ENCODE results near the gene KLHL26.
A peak's percentile ranks its signal among the peaks of the same experiment; 100 is the strongest.

KLHL26 gene

DNA sequence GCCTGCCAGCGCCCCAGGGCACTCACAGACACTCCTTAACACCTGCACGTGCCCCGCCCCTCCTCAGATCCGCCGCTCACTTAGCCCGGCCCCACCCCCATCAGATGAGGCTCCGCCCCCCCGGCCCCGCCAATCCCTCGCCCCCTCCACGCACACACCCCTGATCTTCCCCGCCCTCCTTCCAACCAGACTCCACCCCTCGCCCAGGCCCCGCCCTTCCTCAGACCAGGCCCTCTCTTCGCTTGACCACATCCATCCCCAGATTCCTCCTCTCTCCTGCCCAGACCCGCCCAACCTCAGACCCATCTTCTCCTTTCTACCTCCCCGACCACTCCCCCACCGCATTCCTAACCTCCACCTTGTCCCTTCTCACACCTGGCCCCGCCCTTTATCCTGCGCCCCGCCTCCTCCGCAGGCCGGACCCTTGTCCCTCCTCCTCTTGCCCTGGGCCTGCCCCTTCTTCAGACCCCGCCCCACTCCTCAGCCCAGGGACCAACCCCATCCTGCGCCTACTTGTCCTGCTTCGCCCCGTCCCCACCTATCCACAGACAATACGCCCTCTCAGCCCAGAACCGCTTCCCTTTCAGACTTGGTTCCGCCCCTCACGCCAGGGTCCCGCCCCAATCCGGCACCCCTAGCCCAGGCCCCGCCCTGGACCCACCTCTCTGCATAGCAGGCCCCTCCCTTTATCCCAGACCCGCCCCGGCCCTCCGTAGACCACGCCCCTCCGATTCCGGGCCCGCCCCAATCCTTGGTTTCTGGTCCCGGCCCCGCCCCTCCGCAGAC lies 452 bp upstream of the KLHL26 start:
- peak overlapping the region; percentile 74 for H3K27ac ChIP-seq
- TF ChIP-seq, protein P1, sequence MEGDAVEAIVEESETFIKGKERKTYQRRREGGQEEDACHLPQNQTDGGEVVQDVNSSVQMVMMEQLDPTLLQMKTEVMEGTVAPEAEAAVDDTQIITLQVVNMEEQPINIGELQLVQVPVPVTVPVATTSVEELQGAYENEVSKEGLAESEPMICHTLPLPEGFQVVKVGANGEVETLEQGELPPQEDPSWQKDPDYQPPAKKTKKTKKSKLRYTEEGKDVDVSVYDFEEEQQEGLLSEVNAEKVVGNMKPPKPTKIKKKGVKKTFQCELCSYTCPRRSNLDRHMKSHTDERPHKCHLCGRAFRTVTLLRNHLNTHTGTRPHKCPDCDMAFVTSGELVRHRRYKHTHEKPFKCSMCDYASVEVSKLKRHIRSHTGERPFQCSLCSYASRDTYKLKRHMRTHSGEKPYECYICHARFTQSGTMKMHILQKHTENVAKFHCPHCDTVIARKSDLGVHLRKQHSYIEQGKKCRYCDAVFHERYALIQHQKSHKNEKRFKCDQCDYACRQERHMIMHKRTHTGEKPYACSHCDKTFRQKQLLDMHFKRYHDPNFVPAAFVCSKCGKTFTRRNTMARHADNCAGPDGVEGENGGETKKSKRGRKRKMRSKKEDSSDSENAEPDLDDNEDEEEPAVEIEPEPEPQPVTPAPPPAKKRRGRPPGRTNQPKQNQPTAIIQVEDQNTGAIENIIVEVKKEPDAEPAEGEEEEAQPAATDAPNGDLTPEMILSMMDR (IDR thresholded peaks at IDR 0.05), result no peak
- no peak for TF ChIP-seq ZFX (IDR thresholded peaks at IDR 0.05; ENCODE audit: borderline replicate concordance)

DNA sequence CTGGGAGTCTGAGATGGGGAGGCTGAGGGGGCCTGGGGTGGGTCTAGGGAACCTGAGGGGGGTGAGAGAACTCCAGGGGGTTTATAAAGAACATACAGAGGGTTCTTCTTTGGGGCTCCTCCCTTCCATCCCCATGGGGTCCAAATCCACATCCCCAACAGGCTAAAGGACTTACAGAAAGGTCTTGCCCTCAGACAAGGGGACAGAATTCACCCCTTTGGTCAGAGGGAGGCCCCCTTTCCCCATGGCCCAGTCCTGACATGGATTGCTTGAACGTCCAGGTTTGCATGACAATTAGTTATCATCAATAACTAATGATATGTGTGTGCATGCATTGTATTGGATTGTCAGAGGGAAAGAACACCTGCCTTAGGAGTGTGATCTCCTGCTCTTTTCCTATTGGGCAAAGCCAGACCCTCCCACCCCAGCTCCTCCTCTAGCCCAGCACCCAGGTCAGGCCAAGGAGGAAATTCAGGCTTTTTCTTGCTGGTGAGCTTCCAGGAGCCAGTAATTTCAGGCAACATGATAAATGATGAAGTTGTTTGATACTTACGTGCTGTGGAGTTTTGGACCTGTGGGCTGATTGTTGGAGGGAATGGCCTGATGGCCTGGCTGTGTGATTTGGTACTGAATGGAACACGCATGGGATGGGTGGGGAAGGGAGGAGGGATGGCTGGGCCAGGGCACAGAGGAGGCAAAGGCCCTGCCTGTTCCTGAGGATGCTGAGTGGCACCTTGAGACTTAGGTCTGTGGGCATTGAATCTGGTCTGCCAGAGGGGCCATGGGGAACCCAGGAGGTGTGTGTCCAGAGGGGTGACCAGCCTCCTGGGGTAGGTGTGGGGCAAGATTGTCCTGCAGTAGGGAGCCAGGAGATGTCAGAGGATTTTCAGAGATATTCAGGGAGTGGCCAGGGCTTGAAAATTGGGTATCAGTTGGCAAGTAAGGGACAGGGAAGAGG lies 1.1 kb downstream of the KLHL26 start:
- H3K27ac ChIP-seq, result peak overlapping the region; percentile 74

DNA sequence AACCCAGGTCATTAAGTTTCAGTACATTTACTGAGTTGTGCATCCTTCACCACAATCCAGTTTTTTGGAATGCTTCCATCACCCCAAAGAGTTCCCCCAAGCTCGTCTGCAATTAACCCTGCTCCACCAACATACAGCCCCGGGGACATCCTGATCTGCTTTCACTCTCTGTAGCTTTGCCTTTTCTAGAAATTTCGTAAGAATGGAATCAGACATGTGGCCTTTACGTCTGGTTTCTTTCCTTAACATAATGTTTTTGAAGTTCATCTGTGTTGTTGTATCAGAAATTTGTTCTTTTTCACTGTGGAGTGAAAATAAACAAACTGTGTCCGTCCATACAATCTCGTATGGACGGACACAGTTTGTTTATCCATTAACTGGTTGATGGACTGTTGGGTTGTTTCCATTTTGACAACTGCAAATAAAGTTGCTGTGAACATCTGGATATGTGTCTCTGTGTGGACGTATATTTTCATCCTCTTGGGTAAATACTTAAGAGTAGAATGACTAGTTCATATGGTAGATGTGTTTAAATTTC lies 2.9 kb downstream of the KLHL26 start:
- H3K27ac ChIP-seq, result no peak overlapping the region
- no peak for TF ChIP-seq ZFX (IDR thresholded peaks at IDR 0.05; ENCODE audit: borderline replicate concordance)
- TF ChIP-seq, protein P1 (IDR thresholded peaks at IDR 0.05), result no peak

More for the DNA sequence above, 1.1 kb downstream of the KLHL26 start:
- TF ChIP-seq ZFX (IDR thresholded peaks at IDR 0.05; ENCODE audit: borderline replicate concordance), result no peak
- TF ChIP-seq, protein P1 (IDR thresholded peaks at IDR 0.05), result no peak

DNA sequence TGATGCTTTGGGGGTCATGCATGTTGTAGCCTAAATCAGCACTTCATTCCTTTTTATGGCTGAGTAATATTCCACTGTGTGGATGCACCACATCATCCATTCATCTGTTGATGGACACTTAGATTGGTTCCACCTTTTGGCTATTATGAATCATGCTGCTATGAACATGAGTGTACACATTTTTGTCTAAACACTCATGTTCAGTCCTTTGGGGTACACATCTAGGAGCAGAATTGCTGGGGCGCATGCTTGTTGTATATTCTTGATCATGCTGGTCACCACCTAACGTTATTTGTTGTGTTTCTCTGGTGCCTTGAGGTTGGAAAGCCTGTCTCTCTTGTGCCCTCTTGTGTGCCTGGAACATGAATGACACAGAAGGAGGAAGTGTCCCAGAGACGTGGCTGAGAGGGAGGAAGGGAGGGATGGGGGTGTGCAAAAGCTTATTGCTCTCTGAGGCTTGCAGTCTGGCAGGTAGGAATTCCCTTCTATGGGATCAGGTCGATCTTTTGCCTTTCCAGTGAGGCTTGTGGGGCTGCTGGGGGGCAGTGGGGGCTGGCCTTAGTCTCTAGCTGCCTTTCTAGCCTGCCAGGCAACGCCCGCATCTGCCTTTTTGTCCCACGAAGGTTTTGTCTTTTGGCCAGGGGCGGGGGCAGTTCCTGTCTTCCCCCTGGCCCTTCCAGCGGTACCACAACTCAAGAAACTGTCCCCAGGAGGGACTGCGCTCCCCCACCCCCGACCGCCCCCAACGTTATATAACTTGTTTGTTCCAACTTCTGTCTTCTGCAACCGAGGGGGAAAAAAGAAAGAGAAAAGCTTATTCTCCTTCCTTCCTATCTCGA lies 7.6 kb downstream of the KLHL26 start:
- no peak overlapping the region for H3K27ac ChIP-seq

GRCh38 chr19:18645035-18645511 lies 8.2 kb downstream of the KLHL26 start:
- no peak overlapping the region for H3K27ac ChIP-seq
- TF ChIP-seq, protein P1 (IDR thresholded peaks at IDR 0.05), result no peak
- TF ChIP-seq ZFX (IDR thresholded peaks at IDR 0.05; ENCODE audit: borderline replicate concordance), result no peak

More for the DNA sequence above, 7.6 kb downstream of the KLHL26 start:
- TF ChIP-seq ZFX (IDR thresholded peaks at IDR 0.05; ENCODE audit: borderline replicate concordance), result no peak
- TF ChIP-seq, protein P1 (IDR thresholded peaks at IDR 0.05), result no peak; the same call in 1 of the 2 replicates

DNA sequence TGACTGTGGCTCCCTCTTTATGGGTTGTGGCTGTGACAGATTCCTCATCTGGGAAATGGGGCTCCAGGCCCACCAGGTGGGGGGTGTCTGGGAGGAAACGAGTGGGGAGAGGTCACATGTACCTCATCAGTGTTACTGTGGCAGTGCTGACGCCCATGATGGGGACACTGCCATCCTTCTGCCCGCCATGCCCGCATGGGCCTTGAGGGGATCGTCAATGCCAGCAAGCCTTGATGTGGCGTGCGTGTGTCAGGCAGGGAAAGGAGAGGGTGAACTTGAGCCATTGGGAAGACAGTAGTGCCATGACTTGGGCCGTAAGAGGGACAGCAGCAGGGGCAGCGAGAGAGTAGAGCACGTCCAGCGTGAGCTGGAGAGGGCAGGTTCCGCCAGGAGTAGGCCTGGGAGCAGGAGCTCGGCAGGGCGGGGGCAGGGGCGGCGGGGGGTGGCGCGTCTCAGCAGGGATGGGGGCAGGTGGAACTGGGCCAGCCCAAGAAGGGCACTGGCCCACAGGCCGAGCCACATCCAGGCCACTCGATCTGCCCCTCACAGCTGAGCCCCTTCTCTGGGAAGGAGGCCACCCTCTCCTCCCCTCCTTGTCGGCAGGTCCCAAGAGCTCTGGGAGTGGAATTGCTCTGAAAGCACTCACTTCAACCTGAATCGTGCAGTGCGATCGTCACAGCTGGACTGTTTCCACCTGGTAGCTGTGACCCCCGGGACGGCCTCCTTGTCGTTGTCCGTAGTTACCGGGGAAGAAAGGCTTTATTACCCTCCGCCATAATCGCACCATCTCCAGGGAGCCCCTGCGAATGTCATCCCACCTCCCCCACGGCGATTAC lies 9.9 kb downstream of the KLHL26 start:
- no peak overlapping the region for H3K27ac ChIP-seq
- TF ChIP-seq, protein P1 (IDR thresholded peaks at IDR 0.05), result no peak
- TF ChIP-seq ZFX (IDR thresholded peaks at IDR 0.05; ENCODE audit: borderline replicate concordance), result no peak
